A549 (cell line): ENCODE results near the gene COBL.

Source experiments
- JUN ChIP-seq, 2 experiments: fragments of >200 bp; sonication (Bioruptor Twin); formaldehyde crosslinking; IDR thresholded peaks; 2 replicates in 1 of 2; 3 replicates in 1 of 2; pipeline ENCODE4 v1.6.1; 2016 to 2017
- MAZ ChIP-seq: fragments of 150-350 bp; IDR thresholded peaks from 2 replicates; pipeline ENCODE4 v1.6.1; 2014; ENCODE audit warnings: antibody characterized with exemption, low read depth, low read length, borderline replicate concordance
- MYC ChIP-seq: IDR thresholded peaks from 2 replicates; pipeline ENCODE4 v1.6.1; 2012; ENCODE audit warnings: mild to moderate bottlenecking, inconsistent platforms, low read length, improper control_type of control experiment, borderline replicate concordance
- PHF8 ChIP-seq: fragments of 200-600 bp; sonication (generic); IDR thresholded peaks from 2 replicates; pipeline ENCODE4 v1.6.1; 2016; ENCODE audit warnings: low read depth, mild to moderate bottlenecking, antibody characterized with exemption, moderate library complexity, borderline replicate concordance
- POLR2A ChIP-seq: IDR thresholded peaks from 2 replicates; pipeline ENCODE4 v1.6.1; 2012; ENCODE audit warnings: mild to moderate bottlenecking, low read length
- RCOR1 ChIP-seq: fragments of 150-350 bp; IDR thresholded peaks from 2 replicates; pipeline ENCODE4 v1.6.1; 2014; ENCODE audit warnings: antibody characterized with exemption, low read length, low read depth
- SMC3 ChIP-seq: fragments of >200 bp; sonication (Bioruptor Twin); formaldehyde crosslinking; IDR thresholded peaks from 3 replicates; pipeline ENCODE4 v1.6.1; 2018; ENCODE audit warnings: inconsistent platforms
- ZFP36 ChIP-seq: fragments of 450-650 bp; IDR thresholded peaks from 2 replicates; pipeline ENCODE4 v1.6.1; 2014; ENCODE audit warnings: borderline replicate concordance; ENCODE audit not compliant: partially characterized antibody
- TF ChIP-seq, protein P1 (sequence below): fragments of 200-600 bp; sonication (generic); IDR thresholded peaks from 2 replicates; pipeline ENCODE4 v1.6.1; 2016; ENCODE audit warnings: antibody characterized with exemption, mild to moderate bottlenecking, moderate library complexity
- TF ChIP-seq, protein P2 (sequence below): fragments of >200 bp; sonication (Bioruptor Twin); formaldehyde crosslinking; IDR thresholded peaks from 3 replicates; pipeline ENCODE4 v1.5.1; 2016
- TF ChIP-seq, protein P3 (sequence below): IDR thresholded peaks from 2 replicates; pipeline ENCODE4 v1.6.1; 2012
- TF ChIP-seq, protein P4 (sequence below): fragments of 250-450 bp; sonication (Bioruptor Pico); IDR thresholded peaks from 2 replicates; pipeline ENCODE4 v1.5.0; 2021; ENCODE audit warnings: mild to moderate bottlenecking, moderate library complexity, borderline replicate concordance
- TF ChIP-seq, protein P5 (sequence below): fragments of >200 bp; sonication (Bioruptor Twin); formaldehyde crosslinking; IDR thresholded peaks from 2 replicates; pipeline ENCODE4 v1.6.1; 2016

DNA sequence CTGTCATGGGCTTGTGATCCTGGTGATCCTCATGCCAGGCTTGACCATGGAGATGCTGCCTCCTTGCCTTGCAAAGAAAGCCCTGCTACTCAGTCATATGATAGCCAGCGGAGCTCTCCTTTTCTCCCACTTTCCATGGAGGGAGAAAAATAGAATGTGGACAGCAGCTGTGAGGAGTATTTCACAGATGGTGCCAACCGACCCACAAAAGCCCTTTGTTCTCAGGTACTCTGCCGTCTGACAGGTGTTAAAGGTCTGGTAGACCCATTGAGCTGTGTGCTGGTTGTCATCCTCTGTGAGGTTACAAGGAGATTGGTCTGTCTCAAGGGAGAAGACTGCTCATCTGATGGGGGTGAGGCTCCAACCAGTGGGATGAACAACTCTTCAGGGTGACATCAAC, 29.5 kb upstream of the COBL start:
- TF ChIP-seq, protein P1, sequence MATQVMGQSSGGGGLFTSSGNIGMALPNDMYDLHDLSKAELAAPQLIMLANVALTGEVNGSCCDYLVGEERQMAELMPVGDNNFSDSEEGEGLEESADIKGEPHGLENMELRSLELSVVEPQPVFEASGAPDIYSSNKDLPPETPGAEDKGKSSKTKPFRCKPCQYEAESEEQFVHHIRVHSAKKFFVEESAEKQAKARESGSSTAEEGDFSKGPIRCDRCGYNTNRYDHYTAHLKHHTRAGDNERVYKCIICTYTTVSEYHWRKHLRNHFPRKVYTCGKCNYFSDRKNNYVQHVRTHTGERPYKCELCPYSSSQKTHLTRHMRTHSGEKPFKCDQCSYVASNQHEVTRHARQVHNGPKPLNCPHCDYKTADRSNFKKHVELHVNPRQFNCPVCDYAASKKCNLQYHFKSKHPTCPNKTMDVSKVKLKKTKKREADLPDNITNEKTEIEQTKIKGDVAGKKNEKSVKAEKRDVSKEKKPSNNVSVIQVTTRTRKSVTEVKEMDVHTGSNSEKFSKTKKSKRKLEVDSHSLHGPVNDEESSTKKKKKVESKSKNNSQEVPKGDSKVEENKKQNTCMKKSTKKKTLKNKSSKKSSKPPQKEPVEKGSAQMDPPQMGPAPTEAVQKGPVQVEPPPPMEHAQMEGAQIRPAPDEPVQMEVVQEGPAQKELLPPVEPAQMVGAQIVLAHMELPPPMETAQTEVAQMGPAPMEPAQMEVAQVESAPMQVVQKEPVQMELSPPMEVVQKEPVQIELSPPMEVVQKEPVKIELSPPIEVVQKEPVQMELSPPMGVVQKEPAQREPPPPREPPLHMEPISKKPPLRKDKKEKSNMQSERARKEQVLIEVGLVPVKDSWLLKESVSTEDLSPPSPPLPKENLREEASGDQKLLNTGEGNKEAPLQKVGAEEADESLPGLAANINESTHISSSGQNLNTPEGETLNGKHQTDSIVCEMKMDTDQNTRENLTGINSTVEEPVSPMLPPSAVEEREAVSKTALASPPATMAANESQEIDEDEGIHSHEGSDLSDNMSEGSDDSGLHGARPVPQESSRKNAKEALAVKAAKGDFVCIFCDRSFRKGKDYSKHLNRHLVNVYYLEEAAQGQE = no peak
- TF ChIP-seq, protein P2, sequence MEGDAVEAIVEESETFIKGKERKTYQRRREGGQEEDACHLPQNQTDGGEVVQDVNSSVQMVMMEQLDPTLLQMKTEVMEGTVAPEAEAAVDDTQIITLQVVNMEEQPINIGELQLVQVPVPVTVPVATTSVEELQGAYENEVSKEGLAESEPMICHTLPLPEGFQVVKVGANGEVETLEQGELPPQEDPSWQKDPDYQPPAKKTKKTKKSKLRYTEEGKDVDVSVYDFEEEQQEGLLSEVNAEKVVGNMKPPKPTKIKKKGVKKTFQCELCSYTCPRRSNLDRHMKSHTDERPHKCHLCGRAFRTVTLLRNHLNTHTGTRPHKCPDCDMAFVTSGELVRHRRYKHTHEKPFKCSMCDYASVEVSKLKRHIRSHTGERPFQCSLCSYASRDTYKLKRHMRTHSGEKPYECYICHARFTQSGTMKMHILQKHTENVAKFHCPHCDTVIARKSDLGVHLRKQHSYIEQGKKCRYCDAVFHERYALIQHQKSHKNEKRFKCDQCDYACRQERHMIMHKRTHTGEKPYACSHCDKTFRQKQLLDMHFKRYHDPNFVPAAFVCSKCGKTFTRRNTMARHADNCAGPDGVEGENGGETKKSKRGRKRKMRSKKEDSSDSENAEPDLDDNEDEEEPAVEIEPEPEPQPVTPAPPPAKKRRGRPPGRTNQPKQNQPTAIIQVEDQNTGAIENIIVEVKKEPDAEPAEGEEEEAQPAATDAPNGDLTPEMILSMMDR = no peak
- TF ChIP-seq, protein P3, sequence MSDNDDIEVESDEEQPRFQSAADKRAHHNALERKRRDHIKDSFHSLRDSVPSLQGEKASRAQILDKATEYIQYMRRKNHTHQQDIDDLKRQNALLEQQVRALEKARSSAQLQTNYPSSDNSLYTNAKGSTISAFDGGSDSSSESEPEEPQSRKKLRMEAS = no peak
- TF ChIP-seq MYC = no peak
- TF ChIP-seq PHF8 = no peak
- no peak for TF ChIP-seq POLR2A
- TF ChIP-seq RCOR1 = no peak
- TF ChIP-seq, protein P4, sequence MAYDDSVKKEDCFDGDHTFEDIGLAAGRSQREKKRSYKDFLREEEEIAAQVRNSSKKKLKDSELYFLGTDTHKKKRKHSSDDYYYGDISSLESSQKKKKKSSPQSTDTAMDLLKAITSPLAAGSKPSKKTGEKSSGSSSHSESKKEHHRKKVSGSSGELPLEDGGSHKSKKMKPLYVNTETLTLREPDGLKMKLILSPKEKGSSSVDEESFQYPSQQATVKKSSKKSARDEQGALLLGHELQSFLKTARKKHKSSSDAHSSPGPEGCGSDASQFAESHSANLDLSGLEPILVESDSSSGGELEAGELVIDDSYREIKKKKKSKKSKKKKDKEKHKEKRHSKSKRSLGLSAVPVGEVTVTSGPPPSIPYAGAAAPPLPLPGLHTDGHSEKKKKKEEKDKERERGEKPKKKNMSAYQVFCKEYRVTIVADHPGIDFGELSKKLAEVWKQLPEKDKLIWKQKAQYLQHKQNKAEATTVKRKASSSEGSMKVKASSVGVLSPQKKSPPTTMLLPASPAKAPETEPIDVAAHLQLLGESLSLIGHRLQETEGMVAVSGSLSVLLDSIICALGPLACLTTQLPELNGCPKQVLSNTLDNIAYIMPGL (CRISPR knock-in tag) = no peak
- no peak for TF ChIP-seq JUN (IDR thresholded peaks at IDR 0.05)
- TF ChIP-seq SMC3 = no peak
- TF ChIP-seq MAZ = no peak
- TF ChIP-seq ZFP36 = no peak
- TF ChIP-seq, protein P5, sequence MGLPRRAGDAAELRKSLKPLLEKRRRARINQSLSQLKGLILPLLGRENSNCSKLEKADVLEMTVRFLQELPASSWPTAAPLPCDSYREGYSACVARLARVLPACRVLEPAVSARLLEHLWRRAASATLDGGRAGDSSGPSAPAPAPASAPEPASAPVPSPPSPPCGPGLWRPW = no peak
